HepG2 (cell line): ENCODE data around the gene PRKN. TPM values are rescaled to one million over a fixed set of nuclear protein-coding genes. Genes with fewer than 3 reads are reported as not detected.

Source experiments
- HMG20A ChIP-seq: IDR thresholded peaks from 2 replicates; pipeline ENCODE4 v1.6.1; 2016; ENCODE audit warnings: borderline replicate concordance
- KLF16 ChIP-seq, 2 experiments: sonication (generic) in 1 of 2; formaldehyde crosslinking in 1 of 2; IDR thresholded peaks; 2 replicates each; pipeline versions ENCODE4 v1.6.1 to v1.8.0; 2016 to 2023; ENCODE audit warnings: missing genetic modification reagents in 2 of 2, missing compliant biosample characterization in 1 of 2
- NR1H2 ChIP-seq: sonication (generic); formaldehyde crosslinking; IDR thresholded peaks from 2 replicates; pipeline ENCODE4 v1.8.1; 2022; ENCODE audit warnings: low read depth, missing genetic modification reagents, borderline replicate concordance
- RBM39 ChIP-seq: fragments of 200-400 bp; formaldehyde crosslinking; IDR thresholded peaks from one replicate; pipeline ENCODE4 v1.6.1; 2018; ENCODE audit warnings: antibody characterized with exemption, mild to moderate bottlenecking, low read depth, low read length; ENCODE audit not compliant: poor library complexity, severe bottlenecking
- TMF1 ChIP-seq: sonication (generic); formaldehyde crosslinking; IDR thresholded peaks from 2 replicates; pipeline ENCODE4 v1.8.1; 2022; ENCODE audit warnings: low read depth, missing genetic modification reagents
- ZNF460 ChIP-seq: sonication (generic); formaldehyde crosslinking; IDR thresholded peaks from 2 replicates; pipeline ENCODE4 v1.5.1; 2020; ENCODE audit warnings: missing genetic modification reagents, mild to moderate bottlenecking, borderline replicate concordance
- ZNF484 ChIP-seq: sonication (generic); formaldehyde crosslinking; IDR thresholded peaks from 2 replicates; pipeline ENCODE4 v1.5.1; 2020; ENCODE audit warnings: mild to moderate bottlenecking, low read depth, missing genetic modification reagents, borderline replicate concordance
- polyA plus RNA-seq, 8 experiments: library from polyadenylated mRNA; depleted of rRNA in 3 of 8; stranded (reverse) in 7 of 8; unstranded in 1 of 8; fragments of >200 nt; fragmentation: Illumina TruSeq in 4 of 8; extraction: Trizol in 4 of 8; gene quantifications; 2 replicates each; pipeline versions ENCODE4 v1.2.1 to v1.2.3, GENCODE V29; 2011 to 2016; ENCODE audit warnings: low read depth in 4 of 8, missing spikeins in 1 of 8, mixed read lengths in 1 of 8; ENCODE audit not compliant: insufficient read depth in 1 of 8
- total RNA-seq, 5 experiments: library from RNA; depleted of rRNA; stranded (reverse); fragments of >200 nt; fragmentation: Illumina TruSeq; extraction: Trizol; gene quantifications; 2 replicates each; pipeline ENCODE4 v1.2.3, GENCODE V29; 2016; ENCODE audit warnings: low read depth in 1 of 5
- TF ChIP-seq, protein P1 (sequence below), 2 experiments: fragments of 450-650 bp in 1 of 2; sonication (generic) in 1 of 2; formaldehyde crosslinking in 1 of 2; IDR thresholded peaks; 2 replicates each; pipeline versions ENCODE4 v1.6.1 to v1.8.0; 2016 to 2022; ENCODE audit warnings: antibody characterized with exemption in 1 of 2, mild to moderate bottlenecking in 1 of 2, missing genetic modification reagents in 1 of 2
- TF ChIP-seq, protein P2 (sequence below): fragments of 450-650 bp; IDR thresholded peaks from 2 replicates; pipeline ENCODE4 v1.6.1; 2017
- TF ChIP-seq, protein P3 (sequence below): sonication (generic); formaldehyde crosslinking; IDR thresholded peaks from 2 replicates; pipeline ENCODE4 v1.9.0; 2021; ENCODE audit warnings: missing genetic modification reagents, borderline replicate concordance
- TF ChIP-seq, protein P4 (sequence below): sonication (generic); formaldehyde crosslinking; IDR thresholded peaks from 2 replicates; pipeline ENCODE4 v1.5.0; 2020; ENCODE audit warnings: missing genetic modification reagents, mild to moderate bottlenecking, borderline replicate concordance

The PRKN gene
- total and polyA plus RNA-seq, 2 of the 13 experiments (the other 11 are each of a cell fraction or from before 2014, with no cell fraction given), result 0.31 to 0.44 TPM

DNA sequence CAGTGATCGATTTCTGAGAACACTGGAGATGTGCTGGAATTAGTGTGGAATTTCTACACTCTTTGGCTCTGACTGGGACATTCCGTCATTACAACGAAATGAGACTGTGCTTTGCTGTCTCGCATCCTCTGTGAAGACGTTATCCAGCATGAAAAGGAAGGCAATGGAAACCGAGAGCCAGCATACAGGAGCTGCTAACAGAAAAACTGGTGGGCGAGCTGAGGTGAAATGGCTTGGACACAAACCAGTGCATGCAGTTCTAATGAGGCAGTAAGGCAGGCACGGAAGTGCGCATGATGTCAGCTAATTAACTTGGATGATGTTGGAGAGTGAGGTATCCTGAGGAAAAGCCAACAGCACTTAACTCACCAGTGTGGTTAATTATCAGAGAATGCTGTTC lies 1250.9 kb downstream of the PRKN start (continued):
- TF ChIP-seq, protein P1, sequence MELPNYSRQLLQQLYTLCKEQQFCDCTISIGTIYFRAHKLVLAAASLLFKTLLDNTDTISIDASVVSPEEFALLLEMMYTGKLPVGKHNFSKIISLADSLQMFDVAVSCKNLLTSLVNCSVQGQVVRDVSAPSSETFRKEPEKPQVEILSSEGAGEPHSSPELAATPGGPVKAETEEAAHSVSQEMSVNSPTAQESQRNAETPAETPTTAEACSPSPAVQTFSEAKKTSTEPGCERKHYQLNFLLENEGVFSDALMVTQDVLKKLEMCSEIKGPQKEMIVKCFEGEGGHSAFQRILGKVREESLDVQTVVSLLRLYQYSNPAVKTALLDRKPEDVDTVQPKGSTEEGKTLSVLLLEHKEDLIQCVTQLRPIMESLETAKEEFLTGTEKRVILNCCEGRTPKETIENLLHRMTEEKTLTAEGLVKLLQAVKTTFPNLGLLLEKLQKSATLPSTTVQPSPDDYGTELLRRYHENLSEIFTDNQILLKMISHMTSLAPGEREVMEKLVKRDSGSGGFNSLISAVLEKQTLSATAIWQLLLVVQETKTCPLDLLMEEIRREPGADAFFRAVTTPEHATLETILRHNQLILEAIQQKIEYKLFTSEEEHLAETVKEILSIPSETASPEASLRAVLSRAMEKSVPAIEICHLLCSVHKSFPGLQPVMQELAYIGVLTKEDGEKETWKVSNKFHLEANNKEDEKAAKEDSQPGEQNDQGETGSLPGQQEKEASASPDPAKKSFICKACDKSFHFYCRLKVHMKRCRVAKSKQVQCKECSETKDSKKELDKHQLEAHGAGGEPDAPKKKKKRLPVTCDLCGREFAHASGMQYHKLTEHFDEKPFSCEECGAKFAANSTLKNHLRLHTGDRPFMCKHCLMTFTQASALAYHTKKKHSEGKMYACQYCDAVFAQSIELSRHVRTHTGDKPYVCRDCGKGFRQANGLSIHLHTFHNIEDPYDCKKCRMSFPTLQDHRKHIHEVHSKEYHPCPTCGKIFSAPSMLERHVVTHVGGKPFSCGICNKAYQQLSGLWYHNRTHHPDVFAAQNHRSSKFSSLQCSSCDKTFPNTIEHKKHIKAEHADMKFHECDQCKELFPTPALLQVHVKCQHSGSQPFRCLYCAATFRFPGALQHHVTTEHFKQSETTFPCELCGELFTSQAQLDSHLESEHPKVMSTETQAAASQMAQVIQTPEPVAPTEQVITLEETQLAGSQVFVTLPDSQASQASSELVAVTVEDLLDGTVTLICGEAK (IDR thresholded peaks at IDR 0.05), result no peak
- TF ChIP-seq, protein P1 (CRISPR knock-in tag; IDR thresholded peaks at IDR 0.05), result no peak
- no peak for TF ChIP-seq NR1H2 (CRISPR knock-in tag)
- TF ChIP-seq HMG20A, result no peak
- no peak for TF ChIP-seq KLF16 (CRISPR knock-in tag; IDR thresholded peaks at IDR 0.05)
- TF ChIP-seq, protein P2, sequence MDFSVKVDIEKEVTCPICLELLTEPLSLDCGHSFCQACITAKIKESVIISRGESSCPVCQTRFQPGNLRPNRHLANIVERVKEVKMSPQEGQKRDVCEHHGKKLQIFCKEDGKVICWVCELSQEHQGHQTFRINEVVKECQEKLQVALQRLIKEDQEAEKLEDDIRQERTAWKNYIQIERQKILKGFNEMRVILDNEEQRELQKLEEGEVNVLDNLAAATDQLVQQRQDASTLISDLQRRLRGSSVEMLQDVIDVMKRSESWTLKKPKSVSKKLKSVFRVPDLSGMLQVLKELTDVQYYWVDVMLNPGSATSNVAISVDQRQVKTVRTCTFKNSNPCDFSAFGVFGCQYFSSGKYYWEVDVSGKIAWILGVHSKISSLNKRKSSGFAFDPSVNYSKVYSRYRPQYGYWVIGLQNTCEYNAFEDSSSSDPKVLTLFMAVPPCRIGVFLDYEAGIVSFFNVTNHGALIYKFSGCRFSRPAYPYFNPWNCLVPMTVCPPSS, result no peak
- TF ChIP-seq, protein P3, sequence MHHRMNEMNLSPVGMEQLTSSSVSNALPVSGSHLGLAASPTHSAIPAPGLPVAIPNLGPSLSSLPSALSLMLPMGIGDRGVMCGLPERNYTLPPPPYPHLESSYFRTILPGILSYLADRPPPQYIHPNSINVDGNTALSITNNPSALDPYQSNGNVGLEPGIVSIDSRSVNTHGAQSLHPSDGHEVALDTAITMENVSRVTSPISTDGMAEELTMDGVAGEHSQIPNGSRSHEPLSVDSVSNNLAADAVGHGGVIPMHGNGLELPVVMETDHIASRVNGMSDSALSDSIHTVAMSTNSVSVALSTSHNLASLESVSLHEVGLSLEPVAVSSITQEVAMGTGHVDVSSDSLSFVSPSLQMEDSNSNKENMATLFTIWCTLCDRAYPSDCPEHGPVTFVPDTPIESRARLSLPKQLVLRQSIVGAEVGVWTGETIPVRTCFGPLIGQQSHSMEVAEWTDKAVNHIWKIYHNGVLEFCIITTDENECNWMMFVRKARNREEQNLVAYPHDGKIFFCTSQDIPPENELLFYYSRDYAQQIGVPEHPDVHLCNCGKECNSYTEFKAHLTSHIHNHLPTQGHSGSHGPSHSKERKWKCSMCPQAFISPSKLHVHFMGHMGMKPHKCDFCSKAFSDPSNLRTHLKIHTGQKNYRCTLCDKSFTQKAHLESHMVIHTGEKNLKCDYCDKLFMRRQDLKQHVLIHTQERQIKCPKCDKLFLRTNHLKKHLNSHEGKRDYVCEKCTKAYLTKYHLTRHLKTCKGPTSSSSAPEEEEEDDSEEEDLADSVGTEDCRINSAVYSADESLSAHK, result no peak
- TF ChIP-seq, protein P4, sequence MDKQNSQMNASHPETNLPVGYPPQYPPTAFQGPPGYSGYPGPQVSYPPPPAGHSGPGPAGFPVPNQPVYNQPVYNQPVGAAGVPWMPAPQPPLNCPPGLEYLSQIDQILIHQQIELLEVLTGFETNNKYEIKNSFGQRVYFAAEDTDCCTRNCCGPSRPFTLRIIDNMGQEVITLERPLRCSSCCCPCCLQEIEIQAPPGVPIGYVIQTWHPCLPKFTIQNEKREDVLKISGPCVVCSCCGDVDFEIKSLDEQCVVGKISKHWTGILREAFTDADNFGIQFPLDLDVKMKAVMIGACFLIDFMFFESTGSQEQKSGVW (CRISPR knock-in tag), result no peak
- TF ChIP-seq ZNF484 (CRISPR knock-in tag), result no peak
- TF ChIP-seq TMF1 (CRISPR knock-in tag), result no peak
- TF ChIP-seq ZNF460 (CRISPR knock-in tag), result no peak
- TF ChIP-seq RBM39, result no peak
